Upper lobe of left lung (tissue), 6 donors: ENCODE results near the gene ZC2HC1C. TPM values are rescaled to one million over a fixed set of nuclear protein-coding genes. Genes with fewer than 3 reads are reported as not detected.

Experiments
- ATAC-seq, 2 donors: fragments of 200-7000 bp; cut with Tn5 transposase; one replicate each; pipeline ENCODE4 v1.9.1; 2022; ENCODE audit warnings: mild to moderate bottlenecking in 2 of 2, moderate library complexity in 2 of 2; ENCODE audit not compliant: low FRiP score in 2 of 2
- DNase-seq, 2 donors: peaks; one replicate each; pipeline ENCODE4 v3.0.0-alpha.2; 2019 to 2020
- H3K27ac ChIP-seq, 4 donors: fragments of 200-600 bp; sonication (generic); one replicate each; pipeline ENCODE4 v1.5.1; 2016 to 2019
- H3K27me3 ChIP-seq, 4 donors: fragments of 200-600 bp; sonication (generic); one replicate each; pipeline ENCODE4 v1.5.1; 2017 to 2019
- H3K36me3 ChIP-seq, 4 donors: fragments of 200-600 bp; sonication (generic); one replicate each; pipeline ENCODE4 v1.5.1; 2016 to 2019
- H3K4me1 ChIP-seq, 4 donors: fragments of 200-600 bp; sonication (generic); one replicate each; pipeline ENCODE4 v1.5.1; 2018 to 2019
- H3K4me3 ChIP-seq, 4 donors: fragments of 200-600 bp; sonication (generic); one replicate each; pipeline ENCODE4 v1.5.1; 2017 to 2019; ENCODE audit warnings: mild to moderate bottlenecking in 2 of 4, moderate library complexity in 1 of 4
- H3K9me3 ChIP-seq, 4 donors: fragments of 200-600 bp; sonication (generic); one replicate each; pipeline ENCODE4 v1.5.1; 2018 to 2019
- CTCF ChIP-seq, 6 experiments: fragments of 450-650 bp in 4 of 6; fragments of 200-600 bp in 2 of 6; sonication (generic) in 2 of 6; IDR thresholded peaks; one replicate each; pipeline ENCODE4 v1.5.1; 2016 to 2019; ENCODE audit warnings: antibody characterized with exemption in 6 of 6
- EP300 ChIP-seq, 4 donors: sonication (generic); formaldehyde crosslinking; IDR thresholded peaks; one replicate each; pipeline ENCODE4 v1.5.1; 2017; ENCODE audit warnings: antibody characterized with exemption in 4 of 4, control low read depth in 2 of 4
- POLR2A ChIP-seq, 4 donors: fragments of 450-650 bp; IDR thresholded peaks; one replicate each; pipeline ENCODE4 v1.5.1; 2016 to 2017; ENCODE audit warnings: antibody characterized with exemption in 4 of 4, mild to moderate bottlenecking in 2 of 4
- POLR2AphosphoS5 ChIP-seq, 2 donors: sonication (generic); formaldehyde crosslinking; IDR thresholded peaks; one replicate each; pipeline ENCODE4 v1.5.1; 2017; ENCODE audit warnings: antibody characterized with exemption in 2 of 2
- WGBS, 2 donors: methylation state at CpG; one replicate each; pipeline ENCODE4 v1.1.5; 2017 to 2018; 5-methylcytosine and 5-hydroxymethylcytosine counted together
- total RNA-seq, 6 donors: library from RNA; depleted of rRNA in 4 of 6; stranded (reverse); fragments of >200 nt in 4 of 6; gene quantifications; one replicate each; pipeline versions ENCODE4 v1.1.0 to v1.2.1, GENCODE V29; 2016 to 2021
- donor health status: DM: no; HTN: no; CAD: no; lungs with moderate emphysema.
- donor health status: DM: no; HTN: yes; CAD: no; lungs with severe emphysema.

The ZC2HC1C gene
- total RNA-seq, 6 donors from 2014 or later, result 3.2 to 21.0 (median 9.7) TPM

DNA sequence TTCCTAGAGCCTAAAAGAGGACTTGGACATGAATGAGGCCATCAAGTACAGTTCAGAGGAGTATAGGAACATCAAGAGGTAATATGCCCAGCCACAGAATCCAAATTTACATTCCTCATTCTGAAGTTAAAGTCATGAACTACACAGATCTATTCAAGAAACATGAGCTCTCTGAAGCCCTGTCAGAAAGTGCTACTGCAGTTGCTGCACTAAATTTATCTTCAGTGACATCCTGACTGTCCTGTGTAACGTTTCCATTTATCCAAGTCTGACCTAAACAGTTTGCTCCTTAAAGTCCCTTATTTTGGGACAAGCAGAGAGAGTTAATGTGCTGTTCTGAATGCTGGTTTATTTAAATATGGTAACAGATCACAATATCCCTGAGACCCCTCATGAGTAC lies 29.2 kb downstream of the ZC2HC1C start:
- H3K9me3 ChIP-seq, result no peaks in the 10 kb centered on the region
- 77 to 93% methylated on average over 1 of the region's 1 CpG for WGBS, 2 donors
- no peak for TF ChIP-seq POLR2AphosphoS5 (IDR thresholded peaks at IDR 0.05)
- TF ChIP-seq CTCF (IDR thresholded peaks at IDR 0.05), result no peak
- TF ChIP-seq EP300 (IDR thresholded peaks at IDR 0.05), result no peak
- no peak for TF ChIP-seq POLR2A (IDR thresholded peaks at IDR 0.05)
- H3K27me3 ChIP-seq, result no peaks in the 10 kb centered on the region
- ATAC-seq, result no peak
- H3K4me3 ChIP-seq, result no peak overlapping the region
- no peaks in the 10 kb centered on the region for H3K4me1 ChIP-seq
- H3K27ac ChIP-seq, result no peak overlapping the region
- DNase-seq, result no peak
- peaks cover 25 to 98% (median 71%) of the 10 kb centered on the region in 4 donors for H3K36me3 ChIP-seq

DNA sequence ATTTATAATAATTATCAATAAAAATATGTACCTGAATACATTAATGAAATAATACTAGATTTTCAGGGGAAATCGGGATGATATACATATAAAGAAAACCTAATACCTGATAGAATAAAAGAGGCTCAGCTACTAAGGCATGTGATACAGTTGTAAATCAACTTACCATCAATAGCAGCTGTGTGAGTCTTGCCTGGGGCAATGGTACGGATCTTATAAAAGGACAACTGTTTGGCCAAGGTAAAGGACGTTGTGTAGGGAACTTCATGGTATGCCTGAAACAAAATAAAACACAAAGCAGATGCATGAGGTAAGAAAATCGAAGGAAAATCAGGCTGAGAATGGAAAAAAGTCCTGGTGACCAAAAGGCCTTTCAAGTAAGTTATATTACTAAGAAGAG lies 32.0 kb downstream of the ZC2HC1C start:
- peaks cover 20 to 97% (median 73%) of the 10 kb centered on the region in 4 donors for H3K36me3 ChIP-seq
- ATAC-seq, result no peak

DNA sequence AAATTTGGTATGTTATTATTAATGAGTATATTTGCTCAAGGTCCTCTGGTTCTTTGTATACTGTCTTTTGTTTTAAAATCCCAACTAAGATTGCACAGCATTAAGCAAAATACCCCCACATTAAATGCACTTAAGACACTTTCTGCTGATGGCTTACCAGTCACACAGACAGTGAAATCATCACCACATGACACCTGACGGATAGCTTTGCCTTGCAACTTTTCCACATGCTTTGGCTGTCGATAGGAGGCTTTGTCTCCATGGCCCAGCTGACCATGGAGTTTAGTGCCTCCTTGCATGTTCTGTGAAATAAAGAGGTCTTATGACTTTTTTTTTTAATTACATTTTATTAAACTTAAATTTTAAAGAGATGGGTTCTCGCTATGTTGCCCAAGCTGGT lies 37.7 kb downstream of the ZC2HC1C start:
- TF ChIP-seq EP300 (IDR thresholded peaks at IDR 0.05) (no peak), CTCF (IDR thresholded peaks at IDR 0.05) (no peak), POLR2A (IDR thresholded peaks at IDR 0.05) (no peak), POLR2AphosphoS5 (IDR thresholded peaks at IDR 0.05) (no peak)
- H3K36me3 ChIP-seq, result peaks cover 24 to 99% (median 74%) of the 10 kb centered on the region in 4 donors
- no peaks in the 10 kb centered on the region for H3K27me3 ChIP-seq
- H3K27ac ChIP-seq, result no peak overlapping the region
- DNase-seq (no peak), ATAC-seq (no peak)
- H3K4me3 ChIP-seq, result no peak overlapping the region
- WGBS, 2 donors, result 63 to 79% methylated on average over 3 of the region's 3 CpGs
- H3K4me1 ChIP-seq, result no peaks in the 10 kb centered on the region
- no peaks in the 10 kb centered on the region for H3K9me3 ChIP-seq

More for the DNA sequence above, 32.0 kb downstream of the ZC2HC1C start:
- TF ChIP-seq POLR2AphosphoS5 (IDR thresholded peaks at IDR 0.05) (no peak), POLR2A (IDR thresholded peaks at IDR 0.05) (no peak), EP300 (IDR thresholded peaks at IDR 0.05) (no peak), CTCF (IDR thresholded peaks at IDR 0.05) (no peak)
- 91% methylated on average over 4 of the region's 4 CpGs for WGBS, 2 donors
- H3K9me3 ChIP-seq, result no peaks in the 10 kb centered on the region
- H3K4me3 ChIP-seq, result no peak overlapping the region
- no peak overlapping the region for H3K27ac ChIP-seq
- no peak for DNase-seq
- no peaks in the 10 kb centered on the region for H3K27me3 ChIP-seq
- no peaks in the 10 kb centered on the region for H3K4me1 ChIP-seq

- Histone ChIP-seq H3K27me3 (no peaks in the 10 kb centered on the region), H3K4me3 (no peak overlapping the region), H3K36me3 (peaks cover 40 to 100% (median 81%) of the 10 kb centered on the region in 4 donors), H3K4me1 (no peaks in the 10 kb centered on the region), H3K9me3 (no peaks in the 10 kb centered on the region), H3K27ac (no peak overlapping the region)
- TF ChIP-seq POLR2AphosphoS5 (IDR thresholded peaks at IDR 0.05), result no peak
- no peak for TF ChIP-seq CTCF (IDR thresholded peaks at IDR 0.05)
- no peak for TF ChIP-seq EP300 (IDR thresholded peaks at IDR 0.05)
- TF ChIP-seq POLR2A (IDR thresholded peaks at IDR 0.05), result no peak
- DNase-seq, result no peak
- ATAC-seq, result no peak
- WGBS, 2 donors, result 89% methylated on average over 2 of the region's 2 CpGs
These were observed 40.4 kb downstream of the ZC2HC1C start for GRCh38 chr14:75109877-75110276.

- Histone ChIP-seq H3K27me3 (no peaks in the 10 kb centered on the region), H3K9me3 (no peaks in the 10 kb centered on the region), H3K4me1 (no peaks in the 10 kb centered on the region), H3K27ac (no peak overlapping the region), H3K36me3 (peaks cover 33 to 100% (median 74%) of the 10 kb centered on the region in 4 donors), H3K4me3 (no peak overlapping the region)
- no peak for ATAC-seq
- no peak for DNase-seq
- WGBS, 2 donors, result 74 to 80% methylated on average over 5 of the region's 5 CpGs
- TF ChIP-seq CTCF (IDR thresholded peaks at IDR 0.05), result no peak
- TF ChIP-seq POLR2AphosphoS5 (IDR thresholded peaks at IDR 0.05), result no peak
- TF ChIP-seq POLR2A (IDR thresholded peaks at IDR 0.05), result no peak
- no peak for TF ChIP-seq EP300 (IDR thresholded peaks at IDR 0.05)
These were observed 44.6 kb downstream of the ZC2HC1C start for GRCh38 chr14:75113932-75114539.
